ENCODE results near the gene ADTRP.

The ADTRP gene

GRCh38 chr6:11727998-11728961 is 50.3 kb downstream of the ADTRP start:
- no peaks in the 10 kb centered on the region for H4K20me1 ChIP-seq (ENCODE audit: low read depth, low read length)
- no peak overlapping the region for H3K27ac ChIP-seq (ENCODE audit: low read depth, low read length)
- H3F3A ChIP-seq (ENCODE audit: insufficient read depth): no peaks in the 10 kb centered on the region
- H3K9me2 ChIP-seq (replicated peaks; ENCODE audit: insufficient read depth, low read length): no peaks in the 10 kb centered on the region
- no peak overlapping the region for H2AFZ ChIP-seq (ENCODE audit: low read depth, low read length, severe bottlenecking)
- no peak overlapping the region for H3K4me2 ChIP-seq (ENCODE audit: low read depth, low read length, poor library complexity, severe bottlenecking)
- no peaks in the 10 kb centered on the region for H3K9me3 ChIP-seq (ENCODE audit: insufficient read depth, low read length)
- no peak overlapping the region for H3K9ac ChIP-seq (ENCODE audit: low read length)
- no peak overlapping the region for H3K4me3 ChIP-seq (ENCODE audit: insufficient read depth, low read length, poor library complexity, severe bottlenecking)
- TF ChIP-seq CTCF (IDR thresholded peaks at IDR 0.05; ENCODE audit: insufficient read depth, low read length, poor library complexity, severe bottlenecking) (no peak), EZH2phosphoT487 (conservative IDR thresholded peaks at IDR 0.05; ENCODE audit: low read length) (no peak)
- no peaks in the 10 kb centered on the region for H3K27me3 ChIP-seq (ENCODE audit: low read length)
- no peaks in the 10 kb centered on the region for H3K36me3 ChIP-seq (ENCODE audit: low read length)
- H3K79me2 ChIP-seq (ENCODE audit: insufficient read depth, low read length): no peaks in the 10 kb centered on the region

GRCh38 chr6:11727346-11727997 is 51.1 kb downstream of the ADTRP start:
- no peak overlapping the region for H3K27ac ChIP-seq (ENCODE audit: low read depth, low read length)
- no peaks in the 10 kb centered on the region for H3K36me3 ChIP-seq (ENCODE audit: low read length)
- H3K4me3 ChIP-seq (ENCODE audit: insufficient read depth, low read length, poor library complexity, severe bottlenecking): no peak overlapping the region
- no peak overlapping the region for H3K9ac ChIP-seq (ENCODE audit: low read length)
- H3K4me2 ChIP-seq (ENCODE audit: low read depth, low read length, poor library complexity, severe bottlenecking): no peak overlapping the region
- no peak overlapping the region for H2AFZ ChIP-seq (ENCODE audit: low read depth, low read length, severe bottlenecking)
- no peaks in the 10 kb centered on the region for H3K79me2 ChIP-seq (ENCODE audit: insufficient read depth, low read length)
- H3K27me3 ChIP-seq (ENCODE audit: low read length): no peaks in the 10 kb centered on the region
- H3K9me2 ChIP-seq (replicated peaks; ENCODE audit: insufficient read depth, low read length): no peaks in the 10 kb centered on the region
- H4K20me1 ChIP-seq (ENCODE audit: low read depth, low read length): no peaks in the 10 kb centered on the region
- no peaks in the 10 kb centered on the region for H3F3A ChIP-seq (ENCODE audit: insufficient read depth)
- TF ChIP-seq CTCF (IDR thresholded peaks at IDR 0.05; ENCODE audit: insufficient read depth, low read length, poor library complexity, severe bottlenecking): no peak
- no peak for TF ChIP-seq EZH2phosphoT487 (conservative IDR thresholded peaks at IDR 0.05; ENCODE audit: low read length)
- H3K9me3 ChIP-seq (ENCODE audit: insufficient read depth, low read length): no peaks in the 10 kb centered on the region

- Histone ChIP-seq H2AFZ (ENCODE audit: low read depth, low read length, severe bottlenecking) (no peak overlapping the region), H3K79me2 (ENCODE audit: insufficient read depth, low read length) (no peaks in the 10 kb centered on the region), H3K36me3 (ENCODE audit: low read length) (no peaks in the 10 kb centered on the region), H3K4me3 (ENCODE audit: insufficient read depth, low read length, poor library complexity, severe bottlenecking) (no peak overlapping the region), H3F3A (ENCODE audit: insufficient read depth) (no peaks in the 10 kb centered on the region), H3K4me2 (ENCODE audit: low read depth, low read length, poor library complexity, severe bottlenecking) (no peak overlapping the region), H3K27me3 (ENCODE audit: low read length) (no peaks in the 10 kb centered on the region), H3K27ac (ENCODE audit: low read depth, low read length) (no peak overlapping the region), H3K9me3 (ENCODE audit: insufficient read depth, low read length) (no peaks in the 10 kb centered on the region), H4K20me1 (ENCODE audit: low read depth, low read length) (no peaks in the 10 kb centered on the region), H3K9me2 (replicated peaks; ENCODE audit: insufficient read depth, low read length) (no peaks in the 10 kb centered on the region), H3K9ac (ENCODE audit: low read length) (no peak overlapping the region)
- no peak for TF ChIP-seq EZH2phosphoT487 (conservative IDR thresholded peaks at IDR 0.05; ENCODE audit: low read length)
- no peak for TF ChIP-seq CTCF (IDR thresholded peaks at IDR 0.05; ENCODE audit: insufficient read depth, low read length, poor library complexity, severe bottlenecking)
These were observed 54.3 kb downstream of the ADTRP start for GRCh38 chr6:11724286-11724685.
